H1 (cell line): Measurements from ENCODE around the gene SMG1. TPM values are rescaled to one million over a fixed set of nuclear protein-coding genes. Genes with fewer than 3 reads are reported as not detected.

ENCODE experiments used
- BCL11A ChIP-seq, 2 experiments: IDR thresholded peaks; one replicate each; pipeline ENCODE4 v1.6.1; 2011; ENCODE audit warnings: low read depth in 2 of 2, low read length in 2 of 2, mild to moderate bottlenecking in 2 of 2
- BRCA1 ChIP-seq: IDR thresholded peaks from 2 replicates; pipeline ENCODE4 v1.6.1; 2012; ENCODE audit warnings: low read depth, low read length, improper control_type of control experiment
- CHD2 ChIP-seq: IDR thresholded peaks from 2 replicates; pipeline ENCODE4 v1.6.1; 2012; ENCODE audit warnings: low read length, improper control_type of control experiment
- EZH2 ChIP-seq: fragments of 200-600 bp; sonication (generic); IDR thresholded peaks from 2 replicates; pipeline ENCODE4 v1.7.1; 2012; ENCODE audit warnings: low read depth, mild to moderate bottlenecking, moderate library complexity, low read length, inconsistent platforms; ENCODE audit not compliant: severe bottlenecking
- FOSL1 ChIP-seq: IDR thresholded peaks from 2 replicates; pipeline ENCODE4 v1.6.1; 2011; ENCODE audit warnings: mild to moderate bottlenecking, low read depth, low read length, moderate library complexity; ENCODE audit not compliant: insufficient read depth
- GABPA ChIP-seq: IDR thresholded peaks from 2 replicates; pipeline ENCODE4 v1.6.1; 2011; ENCODE audit warnings: mild to moderate bottlenecking, low read length, moderate library complexity, borderline replicate concordance; ENCODE audit not compliant: insufficient read depth
- HDAC2 ChIP-seq, 2 experiments: fragments of 300-600 bp in 1 of 2; sonication (generic) in 1 of 2; IDR thresholded peaks; 2 replicates each; pipeline ENCODE4 v1.6.1; 2011 to 2012; ENCODE audit warnings: low read depth in 2 of 2, low read length in 2 of 2, mild to moderate bottlenecking in 2 of 2, moderate library complexity in 2 of 2, borderline replicate concordance in 1 of 2, inconsistent platforms in 1 of 2
- KDM5A ChIP-seq: fragments of 200-600 bp; IDR thresholded peaks from 2 replicates; pipeline ENCODE4 v1.7.1; 2012; ENCODE audit warnings: mild to moderate bottlenecking, low read length, inconsistent platforms, mixed read lengths
- RFX5 ChIP-seq: IDR thresholded peaks from 2 replicates; pipeline ENCODE4 v1.6.1; 2011; ENCODE audit warnings: low read depth, low read length, improper control_type of control experiment, borderline replicate concordance
- RXRA ChIP-seq: IDR thresholded peaks from 2 replicates; pipeline ENCODE4 v1.6.1; 2011; ENCODE audit warnings: low read depth, mild to moderate bottlenecking, low read length, moderate library complexity; ENCODE audit not compliant: insufficient read depth
- polyA plus RNA-seq, 7 experiments: library from polyadenylated mRNA; depleted of rRNA in 3 of 7; stranded (reverse) in 5 of 7; unstranded in 2 of 7; fragments of >200 nt in 5 of 7; fragments of 200-250 nt in 2 of 7; gene quantifications; 1 replicate in 5 of 7; 2 replicates in 1 of 7; 4 replicates in 1 of 7; pipeline versions ENCODE4 v1.2.1 to v1.2.3, GENCODE V29; 2011 to 2013; ENCODE audit warnings: missing spikeins in 2 of 7, mixed read lengths in 2 of 7
- total RNA-seq: library from RNA; stranded (reverse); fragmentation: NEBNext Ultra II Directional; extraction: Animal tissue kit (Norgen Biotek cat#: 25700); gene quantifications from 2 replicates; pipeline ENCODE4 v1.2.1, GENCODE V29; 2021
- TF ChIP-seq, protein P1 (sequence below): IDR thresholded peaks from 2 replicates; pipeline ENCODE4 v1.6.1; 2012; ENCODE audit warnings: low read length, inconsistent platforms

The SMG1 gene
- total and polyA plus RNA-seq, 2 of the 8 experiments (the other 6 are each of a cell fraction or from before 2014, with no cell fraction given): 14.9 to 90.6 TPM

DNA sequence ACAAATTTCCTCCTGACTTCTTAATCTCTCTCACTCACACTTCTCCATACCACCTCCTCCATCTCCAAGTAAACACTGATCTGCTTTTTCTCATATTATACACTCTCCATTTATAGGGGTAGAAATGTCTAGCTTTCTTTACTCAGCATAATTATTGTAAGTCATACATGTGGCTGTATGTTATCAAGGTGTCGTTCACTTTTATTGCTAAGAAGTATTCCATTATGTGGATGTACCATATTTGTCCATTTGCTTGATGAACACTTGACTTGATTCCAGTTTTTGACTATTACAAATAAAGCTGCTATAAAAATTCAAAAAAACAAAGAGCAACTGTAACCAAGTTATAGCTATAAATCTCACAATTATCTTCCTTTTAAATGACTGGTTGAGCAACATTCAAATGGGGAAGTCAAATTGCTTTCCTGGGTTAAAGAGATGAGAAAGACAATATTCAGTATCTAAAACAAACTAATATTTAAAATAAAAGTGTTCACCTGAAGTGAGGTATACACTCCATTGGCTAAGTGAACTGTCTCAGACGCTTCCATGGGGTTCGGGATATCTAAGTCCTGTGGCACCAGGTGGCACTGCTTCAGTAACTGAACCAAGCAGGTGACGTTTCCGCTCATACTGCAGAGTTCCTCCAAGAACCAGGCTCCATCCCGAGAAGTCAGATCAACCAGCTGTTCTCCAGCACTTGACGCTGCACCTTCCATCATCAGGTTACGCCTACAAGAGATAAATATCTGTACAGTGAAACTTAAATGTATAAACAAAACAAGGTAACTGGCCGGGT lies 92.3 kb downstream of the SMG1 start (continued):
- TF ChIP-seq, protein P1, sequence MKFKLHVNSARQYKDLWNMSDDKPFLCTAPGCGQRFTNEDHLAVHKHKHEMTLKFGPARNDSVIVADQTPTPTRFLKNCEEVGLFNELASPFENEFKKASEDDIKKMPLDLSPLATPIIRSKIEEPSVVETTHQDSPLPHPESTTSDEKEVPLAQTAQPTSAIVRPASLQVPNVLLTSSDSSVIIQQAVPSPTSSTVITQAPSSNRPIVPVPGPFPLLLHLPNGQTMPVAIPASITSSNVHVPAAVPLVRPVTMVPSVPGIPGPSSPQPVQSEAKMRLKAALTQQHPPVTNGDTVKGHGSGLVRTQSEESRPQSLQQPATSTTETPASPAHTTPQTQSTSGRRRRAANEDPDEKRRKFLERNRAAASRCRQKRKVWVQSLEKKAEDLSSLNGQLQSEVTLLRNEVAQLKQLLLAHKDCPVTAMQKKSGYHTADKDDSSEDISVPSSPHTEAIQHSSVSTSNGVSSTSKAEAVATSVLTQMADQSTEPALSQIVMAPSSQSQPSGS: no peak
- TF ChIP-seq KDM5A: no peak
- TF ChIP-seq RXRA: no peak
- TF ChIP-seq BRCA1: no peak
- TF ChIP-seq EZH2: no peak
- TF ChIP-seq FOSL1: no peak
- no peak for TF ChIP-seq GABPA
- TF ChIP-seq BCL11A (IDR thresholded peaks at IDR 0.05; ENCODE audit: low read depth in 2 of 2, low read length in 2 of 2): no peak
- no peak for TF ChIP-seq RFX5
- TF ChIP-seq HDAC2 (IDR thresholded peaks at IDR 0.05; ENCODE audit: borderline replicate concordance in 1 of 2, low read depth in 2 of 2, low read length in 2 of 2): no peak
- no peak for TF ChIP-seq CHD2
